Thyroid gland (tissue), 4 donors: ENCODE measurements around the gene FGF10. TPM values are rescaled to one million over a fixed set of nuclear protein-coding genes. Genes with fewer than 3 reads are reported as not detected.

ENCODE experiments used
- DNase-seq, 2 donors: peaks; one replicate each; pipeline ENCODE4 v3.0.0-alpha.2; 2019
- H3K27ac ChIP-seq, 3 donors: fragments of 200-600 bp; sonication (generic); 1 replicate in 2 of 3; 2 replicates in 1 of 3; pipeline ENCODE4 v1.5.1; 2016 to 2019; ENCODE audit warnings: mild to moderate bottlenecking in 1 of 3, moderate library complexity in 1 of 3
- H3K27me3 ChIP-seq: fragments of 200-600 bp; sonication (generic); one replicate; pipeline ENCODE4 v1.5.1; 2019
- H3K36me3 ChIP-seq, 2 donors: fragments of 200-600 bp; sonication (generic); one replicate each; pipeline ENCODE4 v1.5.1; 2016 to 2019
- H3K4me1 ChIP-seq, 2 donors: fragments of 200-600 bp; sonication (generic); one replicate each; pipeline ENCODE4 v1.5.1; 2017 to 2019
- H3K4me3 ChIP-seq, 3 donors: fragments of 200-600 bp; sonication (generic); replicated peaks in 1 of 3; 1 replicate in 2 of 3; 2 replicates in 1 of 3; pipeline ENCODE4 v1.5.1; 2016; ENCODE audit warnings: mild to moderate bottlenecking in 1 of 3
- H3K9me3 ChIP-seq: fragments of 200-600 bp; sonication (generic); one replicate; pipeline ENCODE4 v1.5.1; 2017
- POLR2A ChIP-seq, 2 donors: fragments of 450-650 bp; IDR thresholded peaks; one replicate each; pipeline ENCODE4 v1.6.1; 2017; ENCODE audit warnings: antibody characterized with exemption in 2 of 2, mild to moderate bottlenecking in 2 of 2, moderate library complexity in 1 of 2
- WGBS, 2 donors: methylation state at CpG; one replicate each; pipeline ENCODE4 v1.1.5; 2017; 5-methylcytosine and 5-hydroxymethylcytosine counted together
- intact Hi-C: fragments of 100-400 bp; cut with DNase I; formaldehyde crosslinking; loops from one replicate; pipeline ENCODE4 v1.15.1; 2023
- total RNA-seq, 4 donors: library from RNA; depleted of rRNA; stranded (reverse); fragments of >200 nt; gene quantifications; one replicate each; pipeline ENCODE4 v1.2.3, GENCODE V29; 2016
- TF ChIP-seq, protein P1 (sequence below), 6 experiments: fragments of 200-600 bp in 3 of 6; fragments of 450-650 bp in 3 of 6; sonication (generic) in 3 of 6; IDR thresholded peaks; one replicate each; pipeline ENCODE4 v1.5.1; 2016 to 2019; ENCODE audit warnings: antibody characterized with exemption in 6 of 6, mild to moderate bottlenecking in 2 of 6, inconsistent platforms in 1 of 6, moderate library complexity in 1 of 6

FGF10 gene
- total RNA-seq, 4 donors from 2014 or later = 8.4 to 35.6 (median 22.1) TPM

DNA sequence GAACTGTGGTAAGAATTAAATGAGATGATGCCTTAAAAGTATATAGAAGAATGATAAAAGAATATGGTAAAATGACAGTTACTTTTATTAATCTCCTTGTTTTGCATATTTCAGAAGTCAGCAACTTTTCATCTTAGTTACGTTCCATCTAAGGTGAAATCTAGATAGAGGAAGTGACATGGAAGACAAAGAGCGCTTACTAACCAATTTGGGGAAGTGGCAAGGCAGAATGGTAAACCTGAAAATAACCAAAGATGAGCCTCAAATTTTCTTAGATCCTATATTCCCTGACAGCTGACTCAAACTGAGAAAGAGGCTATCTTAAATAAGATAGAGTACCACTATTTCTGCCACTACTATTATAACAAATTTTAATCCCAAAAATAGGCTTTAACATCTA lies 52.5 kb downstream of the FGF10 start:
- no peak for DNase-seq
- no peaks in the 10 kb centered on the region for H3K27me3 ChIP-seq
- H3K4me1 ChIP-seq = no peaks in the 10 kb centered on the region
- 77 to 89% methylated on average over 2 of the region's 2 CpGs for WGBS, 2 donors
- H3K27ac ChIP-seq = no peak overlapping the region
- H3K4me3 ChIP-seq = no peak overlapping the region
- no peaks in the 10 kb centered on the region for H3K36me3 ChIP-seq
- intact Hi-C loops = no loop called here
- TF ChIP-seq POLR2A (IDR thresholded peaks at IDR 0.05) = no peak
- TF ChIP-seq, protein P1, sequence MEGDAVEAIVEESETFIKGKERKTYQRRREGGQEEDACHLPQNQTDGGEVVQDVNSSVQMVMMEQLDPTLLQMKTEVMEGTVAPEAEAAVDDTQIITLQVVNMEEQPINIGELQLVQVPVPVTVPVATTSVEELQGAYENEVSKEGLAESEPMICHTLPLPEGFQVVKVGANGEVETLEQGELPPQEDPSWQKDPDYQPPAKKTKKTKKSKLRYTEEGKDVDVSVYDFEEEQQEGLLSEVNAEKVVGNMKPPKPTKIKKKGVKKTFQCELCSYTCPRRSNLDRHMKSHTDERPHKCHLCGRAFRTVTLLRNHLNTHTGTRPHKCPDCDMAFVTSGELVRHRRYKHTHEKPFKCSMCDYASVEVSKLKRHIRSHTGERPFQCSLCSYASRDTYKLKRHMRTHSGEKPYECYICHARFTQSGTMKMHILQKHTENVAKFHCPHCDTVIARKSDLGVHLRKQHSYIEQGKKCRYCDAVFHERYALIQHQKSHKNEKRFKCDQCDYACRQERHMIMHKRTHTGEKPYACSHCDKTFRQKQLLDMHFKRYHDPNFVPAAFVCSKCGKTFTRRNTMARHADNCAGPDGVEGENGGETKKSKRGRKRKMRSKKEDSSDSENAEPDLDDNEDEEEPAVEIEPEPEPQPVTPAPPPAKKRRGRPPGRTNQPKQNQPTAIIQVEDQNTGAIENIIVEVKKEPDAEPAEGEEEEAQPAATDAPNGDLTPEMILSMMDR (IDR thresholded peaks at IDR 0.05) = no peak
- no peaks in the 10 kb centered on the region for H3K9me3 ChIP-seq

DNA sequence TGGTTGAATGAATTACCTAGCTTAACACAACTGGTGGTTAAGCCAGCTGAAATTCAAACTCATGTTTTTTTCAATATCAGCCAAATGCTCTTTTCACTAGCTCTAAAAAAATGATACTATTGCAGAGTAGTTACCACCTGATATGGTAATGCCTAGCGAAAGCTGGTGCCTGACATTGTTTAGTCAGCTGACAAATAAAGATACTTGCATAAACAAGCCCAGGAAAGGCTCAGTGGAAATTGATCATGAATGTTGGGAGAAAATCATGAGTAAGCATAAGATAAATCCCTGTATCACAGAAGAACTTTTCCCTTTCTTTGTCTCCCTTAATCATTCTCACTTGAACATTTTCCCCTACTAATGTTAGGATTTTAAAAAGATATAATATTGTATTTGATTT lies 54.6 kb downstream of the FGF10 start:
- Histone ChIP-seq H3K27ac (no peak overlapping the region), H3K4me1 (no peaks in the 10 kb centered on the region), H3K4me3 (no peak overlapping the region), H3K27me3 (no peaks in the 10 kb centered on the region), H3K36me3 (no peaks in the 10 kb centered on the region), H3K9me3 (no peaks in the 10 kb centered on the region)
- DNase-seq = no peak
- WGBS, 2 donors = 69 to 85% methylated on average over 1 of the region's 1 CpG
- intact Hi-C loops = no loop called here
- TF ChIP-seq, protein P1 (IDR thresholded peaks at IDR 0.05) = no peak
- TF ChIP-seq POLR2A (IDR thresholded peaks at IDR 0.05) = no peak

DNA sequence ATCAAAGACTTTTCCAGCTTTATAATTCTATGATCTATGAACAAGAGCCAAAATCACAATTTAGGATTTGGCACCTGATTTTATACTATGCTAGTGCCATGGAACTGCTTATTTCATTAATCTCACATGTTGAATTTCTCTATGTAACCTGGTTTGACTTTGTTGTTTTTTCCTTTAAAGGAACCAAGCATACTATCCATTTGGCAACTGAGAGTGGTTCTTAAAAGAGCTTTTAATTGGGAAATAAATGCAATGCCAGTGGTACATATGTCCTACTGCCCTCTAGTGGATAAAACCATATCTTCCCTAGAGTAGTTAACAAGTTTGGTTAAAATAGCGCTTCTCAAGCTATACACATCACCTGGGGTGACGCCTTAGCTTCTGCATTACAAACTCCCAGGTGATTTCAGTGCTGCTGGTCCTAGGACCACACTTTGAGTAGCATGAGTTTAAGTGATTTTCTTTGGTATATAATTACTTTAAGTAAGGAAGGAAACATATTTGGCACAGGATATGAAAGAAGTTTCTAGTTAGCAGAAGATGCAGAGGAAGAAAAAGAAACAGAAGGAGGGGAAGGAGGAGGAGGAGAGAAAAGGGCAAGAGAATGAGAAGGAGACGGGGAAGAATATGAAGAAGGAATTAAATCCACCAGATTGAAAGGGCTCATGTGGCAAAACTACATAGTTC lies 56.8 kb downstream of the FGF10 start:
- no peaks in the 10 kb centered on the region for H3K27me3 ChIP-seq
- no peak overlapping the region for H3K27ac ChIP-seq
- H3K4me3 ChIP-seq = no peak overlapping the region
- WGBS, 2 donors = 32 to 34% methylated on average over 3 of the region's 3 CpGs
- H3K9me3 ChIP-seq = no peaks in the 10 kb centered on the region
- no peak for DNase-seq
- intact Hi-C loops = no loop called here
- no peaks in the 10 kb centered on the region for H3K4me1 ChIP-seq
- TF ChIP-seq POLR2A (IDR thresholded peaks at IDR 0.05) = no peak
- TF ChIP-seq, protein P1 (IDR thresholded peaks at IDR 0.05) = peak in 4 of 6 experiments; percentile 12 to 39 (median 22)
- H3K36me3 ChIP-seq = no peaks in the 10 kb centered on the region

DNA sequence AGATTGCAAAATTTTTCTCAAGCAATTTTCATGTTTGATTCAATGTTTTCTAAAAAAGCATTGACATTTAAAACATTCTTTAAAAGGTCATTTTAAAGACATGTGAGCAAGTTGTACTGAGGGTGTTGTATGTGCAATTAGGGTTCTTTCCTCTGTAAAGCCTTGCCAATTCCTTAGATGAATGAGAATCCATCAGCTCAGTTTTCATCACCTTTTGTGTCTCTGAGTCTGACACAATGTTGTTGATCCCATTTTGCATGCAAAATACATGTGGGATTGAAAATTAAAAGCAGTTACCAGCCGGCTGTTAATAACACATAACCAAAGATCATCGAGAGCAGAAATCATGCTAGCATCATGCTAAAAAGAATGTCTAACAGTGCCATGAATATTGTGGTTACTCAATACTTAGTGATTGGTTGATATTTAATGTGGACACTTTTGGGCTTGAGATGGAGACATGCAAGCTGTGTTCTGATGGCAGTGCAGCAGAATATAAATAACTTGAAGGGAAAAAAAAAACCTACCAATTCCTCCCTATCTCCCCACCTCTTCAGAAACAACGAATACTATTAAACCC lies 57.7 kb downstream of the FGF10 start:
- DNase-seq = no peak
- Histone ChIP-seq H3K9me3 (no peaks in the 10 kb centered on the region), H3K4me3 (no peak overlapping the region), H3K36me3 (no peaks in the 10 kb centered on the region), H3K27ac (no peak overlapping the region), H3K4me1 (no peaks in the 10 kb centered on the region), H3K27me3 (no peaks in the 10 kb centered on the region)
- intact Hi-C loops = no loop called here
- TF ChIP-seq, protein P1 (IDR thresholded peaks at IDR 0.05) = no peak
- TF ChIP-seq POLR2A (IDR thresholded peaks at IDR 0.05) = no peak
- 60 to 78% methylated on average over 3 of the region's 3 CpGs for WGBS, 2 donors

DNA sequence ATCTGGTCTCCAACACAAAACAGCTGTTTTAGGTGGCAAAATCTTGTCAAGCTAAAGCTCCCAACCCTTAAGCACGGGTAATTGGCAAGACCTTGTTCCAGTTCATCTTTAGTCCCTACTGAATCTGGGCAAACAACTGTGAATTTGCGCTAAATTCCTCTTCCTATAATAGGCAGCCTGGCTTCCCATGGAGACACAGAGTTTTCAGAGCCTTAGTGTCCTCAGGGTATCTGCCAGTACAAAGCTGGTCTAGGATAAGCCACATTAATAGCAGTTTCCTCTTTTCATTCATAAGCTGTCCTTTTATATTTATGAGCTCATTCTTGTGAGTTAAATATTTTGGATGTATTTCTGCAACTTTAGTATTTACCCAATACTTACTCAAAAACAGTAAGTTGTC lies 59.5 kb downstream of the FGF10 start:
- intact Hi-C loops = no loop called here
- no peak for DNase-seq
- Histone ChIP-seq H3K27me3 (no peaks in the 10 kb centered on the region), H3K9me3 (no peaks in the 10 kb centered on the region), H3K4me1 (no peaks in the 10 kb centered on the region), H3K4me3 (no peak overlapping the region), H3K36me3 (no peaks in the 10 kb centered on the region), H3K27ac (no peak overlapping the region)
- 60 to 84% methylated on average over 2 of the region's 2 CpGs for WGBS, 2 donors
- TF ChIP-seq POLR2A (IDR thresholded peaks at IDR 0.05) = no peak
